Testis (tissue), 3 donors: Measurements from ENCODE around the gene IFIH1. TPM values are rescaled to one million over a fixed set of nuclear protein-coding genes. Genes with fewer than 3 reads are reported as not detected.
A peak's percentile ranks its signal among the peaks of the same experiment; 100 is the strongest.

ENCODE experiments used
- DNase-seq: peaks from one replicate; pipeline ENCODE4 v3.0.0-alpha.2; 2019
- H3K27ac ChIP-seq, 2 donors: fragments of 200-600 bp; sonication (generic); one replicate each; pipeline ENCODE4 v1.5.1; 2019
- H3K27me3 ChIP-seq: fragments of 200-600 bp; sonication (generic); one replicate; pipeline ENCODE4 v1.5.1; 2019
- H3K36me3 ChIP-seq: fragments of 200-600 bp; sonication (generic); one replicate; pipeline ENCODE4 v1.5.1; 2017; ENCODE audit warnings: low read depth; ENCODE audit errors: missing control alignments
- H3K4me1 ChIP-seq: fragments of 200-600 bp; sonication (generic); one replicate; pipeline ENCODE4 v1.5.1; 2019
- H3K4me3 ChIP-seq, 2 donors: fragments of 200-600 bp; sonication (generic); one replicate each; pipeline ENCODE4 v1.5.1; 2017 to 2019
- H3K9me3 ChIP-seq: fragments of 200-600 bp; sonication (generic); one replicate; pipeline ENCODE4 v1.5.1; 2017
- CTCF ChIP-seq, 3 experiments: fragments of 450-650 bp in 2 of 3; fragments of 200-600 bp in 1 of 3; sonication (generic) in 1 of 3; IDR thresholded peaks; one replicate each; pipeline ENCODE4 v1.5.1; 2016 to 2019; ENCODE audit warnings: antibody characterized with exemption in 3 of 3, mild to moderate bottlenecking in 2 of 3, moderate library complexity in 1 of 3
- POLR2A ChIP-seq: fragments of 450-650 bp; IDR thresholded peaks from one replicate; pipeline ENCODE4 v1.6.1; 2017; ENCODE audit warnings: antibody characterized with exemption, mild to moderate bottlenecking, moderate library complexity
- WGBS, 2 donors: methylation state at CpG; one replicate each; pipeline ENCODE4 v1.1.5; 2018; 5-methylcytosine and 5-hydroxymethylcytosine counted together
- intact Hi-C: fragments of 100-400 bp; cut with DNase I; formaldehyde crosslinking; loops from one replicate; pipeline ENCODE4 v1.15.1; 2023; ENCODE audit warnings: low total_unique reads
- polyA plus RNA-seq: library from polyadenylated mRNA; stranded (reverse); fragments of 350-450 nt; fragmentation: Illumina TruSeq; extraction: RNeasy Lipid Tissue Mini Kit (QIAGEN cat#74804); gene quantifications from one replicate; pipeline ENCODE4 v1.2.3, GENCODE V29; 2014; ENCODE audit warnings: low read depth, low replicate concordance; ENCODE audit not compliant: insufficient read depth
- total RNA-seq, 2 donors: library from RNA; depleted of rRNA; stranded (reverse); fragments of >200 nt; gene quantifications; one replicate each; pipeline ENCODE4 v1.2.3, GENCODE V29; 2016

The IFIH1 gene
- total and polyA plus RNA-seq, 3 donors from 2014 or later: 6.0 to 12.8 (median 8.2) TPM

GRCh38 chr2:162300266-162300665 is 18.2 kb downstream of the IFIH1 start:
- H3K27ac ChIP-seq: no peak overlapping the region
- intact Hi-C loops: loop anchor here (10.0 kb wide), 1 partner anchor 75 kb away; no protein-coding TSS in a partner anchor

GRCh38 chr2:162298669-162299335 is 19.7 kb downstream of the IFIH1 start:
- TF ChIP-seq POLR2A (no peak), CTCF (IDR thresholded peaks at IDR 0.05) (no peak)
- intact Hi-C loops: no loop called here
- Histone ChIP-seq H3K27ac (no peak overlapping the region), H3K4me1 (no peaks in the 10 kb centered on the region), H3K9me3 (no peaks in the 10 kb centered on the region), H3K36me3 (no peaks in the 10 kb centered on the region), H3K4me3 (no peak overlapping the region), H3K27me3 (no peaks in the 10 kb centered on the region)
- WGBS, 2 donors: 78 to 86% methylated on average over 9 of the region's 9 CpGs
- DNase-seq: no peak

More at GRCh38 chr2:162300266-162300665, 18.2 kb downstream of the IFIH1 start:
- Histone ChIP-seq H3K27me3 (no peaks in the 10 kb centered on the region), H3K4me3 (no peak overlapping the region), H3K9me3 (no peaks in the 10 kb centered on the region), H3K36me3 (no peaks in the 10 kb centered on the region), H3K4me1 (no peaks in the 10 kb centered on the region)
- no peak for TF ChIP-seq CTCF (IDR thresholded peaks at IDR 0.05)
- no peak for TF ChIP-seq POLR2A
- DNase-seq: no peak

- H3K4me3 ChIP-seq: no peak overlapping the region
- TF ChIP-seq CTCF (IDR thresholded peaks at IDR 0.05) (peak; percentile 67 to 87 (median 74)), POLR2A (no peak)
- H3K36me3 ChIP-seq: no peaks in the 10 kb centered on the region
- H3K27ac ChIP-seq: no peak overlapping the region
- H3K4me1 ChIP-seq: no peaks in the 10 kb centered on the region
- no peaks in the 10 kb centered on the region for H3K27me3 ChIP-seq
- 36 to 53% methylated on average over 5 of the region's 5 CpGs for WGBS, 2 donors
- intact Hi-C loops: no loop called here
- H3K9me3 ChIP-seq: no peaks in the 10 kb centered on the region
- peak; percentile 91 for DNase-seq
These were observed 20.4 kb downstream of the IFIH1 start for GRCh38 chr2:162297925-162298552.

GRCh38 chr2:162295009-162295408 is 23.5 kb downstream of the IFIH1 start:
- H3K9me3 ChIP-seq: no peaks in the 10 kb centered on the region
- no peak overlapping the region for H3K4me3 ChIP-seq
- H3K36me3 ChIP-seq: no peaks in the 10 kb centered on the region
- intact Hi-C loops: no loop called here
- no peaks in the 10 kb centered on the region for H3K27me3 ChIP-seq
- H3K27ac ChIP-seq: no peak overlapping the region
- H3K4me1 ChIP-seq: no peaks in the 10 kb centered on the region
- DNase-seq: no peak
- TF ChIP-seq CTCF (IDR thresholded peaks at IDR 0.05): no peak
- no peak for TF ChIP-seq POLR2A
- 90 to 97% methylated on average over 2 of the region's 2 CpGs for WGBS, 2 donors
